HG02885 (cell line): Measurements from ENCODE around the gene PPP2R2C.

ENCODE experiments used
- ATAC-seq: cut with Tn5 transposase; IDR thresholded peaks from one replicate; pipeline ENCODE4 v1.9.1; 2021; ENCODE audit warnings: mild to moderate bottlenecking; ENCODE audit not compliant: unreplicated experiment, poor library complexity

PPP2R2C gene

GRCh38 chr4:6321361-6321760 lies 151.1 kb downstream of the PPP2R2C start:
- ATAC-seq: no peak

GRCh38 chr4:6320663-6321062 lies 151.8 kb downstream of the PPP2R2C start:
- no peak for ATAC-seq

GRCh38 chr4:6319530-6320150 lies 152.8 kb downstream of the PPP2R2C start:
- ATAC-seq: no peak

- ATAC-seq: no peak
Measured at GRCh38 chr4:6318206-6318605, 154.2 kb downstream of the PPP2R2C start.

GRCh38 chr4:6316461-6317003 lies 155.9 kb downstream of the PPP2R2C start:
- ATAC-seq: no peak

- no peak for ATAC-seq
Measured at GRCh38 chr4:6313216-6313615, 159.2 kb downstream of the PPP2R2C start.

- no peak for ATAC-seq
Measured at GRCh38 chr4:6309777-6310176, 162.6 kb downstream of the PPP2R2C start.

- no peak for ATAC-seq
Measured at GRCh38 chr4:6308899-6309643, 163.3 kb downstream of the PPP2R2C start.

- ATAC-seq: no peak
Measured at GRCh38 chr4:6307891-6308290, 164.5 kb downstream of the PPP2R2C start.

GRCh38 chr4:6307230-6307629 lies 165.2 kb downstream of the PPP2R2C start:
- ATAC-seq: no peak

GRCh38 chr4:6306299-6306698 lies 166.1 kb downstream of the PPP2R2C start:
- no peak for ATAC-seq

GRCh38 chr4:6303943-6304342 lies 168.5 kb downstream of the PPP2R2C start:
- ATAC-seq: no peak

- no peak for ATAC-seq
Measured at GRCh38 chr4:6302869-6303268, 169.5 kb downstream of the PPP2R2C start.

- no peak for ATAC-seq
Measured at GRCh38 chr4:6301732-6302442, 170.5 kb downstream of the PPP2R2C start.

- ATAC-seq: no peak
Measured at GRCh38 chr4:6301051-6301731, 171.2 kb downstream of the PPP2R2C start.

- ATAC-seq: no peak
Measured at GRCh38 chr4:6300359-6300758, 172.1 kb downstream of the PPP2R2C start.

- ATAC-seq: no peak
Measured at GRCh38 chr4:6299875-6300274, 172.5 kb downstream of the PPP2R2C start.

GRCh38 chr4:6298852-6299251 lies 173.6 kb downstream of the PPP2R2C start:
- no peak for ATAC-seq

GRCh38 chr4:6298035-6298434 lies 174.4 kb downstream of the PPP2R2C start:
- ATAC-seq: no peak

GRCh38 chr4:6297266-6297815 lies 175.1 kb downstream of the PPP2R2C start:
- no peak for ATAC-seq
